GM21529 (cell line): ENCODE data around the gene PHACTR1.
"Not testable (repeated sequence)": the region's sequence is repeated elsewhere in the genome, so short reads cannot be mapped to it uniquely, and the experiment has no call there.

Experiments used
- ATAC-seq: cut with Tn5 transposase; IDR thresholded peaks from one replicate; pipeline ENCODE4 v1.9.1; 2021; ENCODE audit not compliant: unreplicated experiment

Gene PHACTR1

DNA sequence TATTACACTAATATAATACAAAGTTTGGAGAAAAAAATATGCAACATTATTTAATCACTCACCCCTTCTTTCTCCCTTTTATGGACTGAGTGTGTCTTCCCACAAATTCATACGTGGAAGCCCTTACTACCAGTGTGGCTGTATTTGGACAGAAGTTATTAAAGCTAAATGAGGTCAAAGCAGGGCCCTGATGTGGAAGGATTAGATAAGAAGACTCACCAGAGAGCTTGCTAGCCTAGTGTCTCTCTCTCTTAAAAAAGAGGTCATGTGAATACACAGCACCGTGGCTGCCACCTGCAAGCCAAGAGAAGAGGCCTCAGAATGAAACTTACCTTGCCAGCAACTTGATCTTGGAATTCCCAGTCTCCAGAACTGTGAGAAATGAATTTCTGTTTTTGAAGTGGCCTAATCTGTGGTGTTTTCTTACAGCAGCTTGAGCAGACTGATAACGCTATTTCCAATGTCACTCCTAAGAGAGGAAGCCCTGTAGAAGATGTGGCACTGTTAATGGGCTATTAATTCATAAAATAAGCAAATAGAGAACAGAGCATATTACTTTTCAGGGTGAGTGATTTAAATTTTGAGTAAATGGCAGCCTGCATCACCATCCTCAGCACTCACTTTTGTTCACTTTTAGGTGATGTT is 378.3 kb downstream of the PHACTR1 start:
- no peak for ATAC-seq

DNA sequence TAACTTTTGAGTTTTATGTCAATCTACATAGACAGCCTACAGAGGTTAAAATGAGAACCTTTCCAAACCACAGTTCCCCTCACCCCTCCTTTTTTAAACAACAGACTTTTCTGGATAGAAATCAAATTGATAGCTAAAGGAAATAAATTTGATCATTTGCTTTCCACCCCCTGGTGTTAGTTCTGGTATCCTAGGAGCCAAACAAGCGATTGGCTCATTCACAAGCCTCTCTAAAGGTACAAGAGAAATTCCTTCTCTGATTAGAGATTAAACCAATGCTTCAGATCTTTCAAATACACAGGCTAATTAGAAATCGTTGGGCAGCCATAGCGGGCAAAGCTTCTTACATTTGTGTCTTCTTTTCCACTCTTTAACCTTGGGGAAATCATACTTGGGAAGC is 379.5 kb downstream of the PHACTR1 start:
- no peak for ATAC-seq

DNA sequence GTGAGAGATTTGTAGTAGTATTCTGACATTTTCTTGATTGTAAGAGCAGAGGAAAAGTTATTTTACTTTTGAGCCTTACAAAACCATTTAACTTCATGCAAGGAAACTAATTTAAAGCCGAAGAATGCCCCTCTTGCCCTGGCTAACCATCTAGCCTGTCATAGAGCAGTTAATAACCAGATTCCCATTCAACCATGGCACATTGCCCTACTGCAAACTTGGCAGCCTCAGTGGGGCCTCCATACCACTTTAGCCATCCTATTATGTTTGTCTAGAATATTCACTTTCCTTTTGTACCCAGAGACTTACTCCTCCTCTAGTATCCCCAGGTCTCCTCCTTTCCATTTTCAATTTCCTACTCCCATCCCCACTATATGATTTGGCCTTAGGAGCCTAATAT is 380.9 kb downstream of the PHACTR1 start:
- ATAC-seq, result no peak

DNA sequence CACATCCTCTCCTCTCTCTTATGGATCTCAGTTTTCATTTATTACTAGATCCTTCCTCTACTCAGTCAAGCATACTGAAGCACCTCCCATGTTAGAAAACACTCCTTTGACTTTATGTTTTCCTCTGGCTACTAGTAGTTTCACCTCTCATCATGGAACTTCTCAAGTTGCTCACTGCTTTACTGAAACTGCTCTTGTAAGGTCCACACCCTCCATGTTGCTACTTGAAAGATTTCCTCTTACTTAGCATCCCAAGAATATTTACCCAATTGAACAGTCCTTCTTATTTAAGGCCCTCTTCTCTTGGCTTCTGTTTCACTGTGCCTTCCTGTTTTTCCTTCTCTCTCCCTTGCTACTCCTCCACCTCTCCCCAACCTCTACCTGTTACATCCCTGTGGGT is 381.4 kb downstream of the PHACTR1 start:
- ATAC-seq, result no peak

DNA sequence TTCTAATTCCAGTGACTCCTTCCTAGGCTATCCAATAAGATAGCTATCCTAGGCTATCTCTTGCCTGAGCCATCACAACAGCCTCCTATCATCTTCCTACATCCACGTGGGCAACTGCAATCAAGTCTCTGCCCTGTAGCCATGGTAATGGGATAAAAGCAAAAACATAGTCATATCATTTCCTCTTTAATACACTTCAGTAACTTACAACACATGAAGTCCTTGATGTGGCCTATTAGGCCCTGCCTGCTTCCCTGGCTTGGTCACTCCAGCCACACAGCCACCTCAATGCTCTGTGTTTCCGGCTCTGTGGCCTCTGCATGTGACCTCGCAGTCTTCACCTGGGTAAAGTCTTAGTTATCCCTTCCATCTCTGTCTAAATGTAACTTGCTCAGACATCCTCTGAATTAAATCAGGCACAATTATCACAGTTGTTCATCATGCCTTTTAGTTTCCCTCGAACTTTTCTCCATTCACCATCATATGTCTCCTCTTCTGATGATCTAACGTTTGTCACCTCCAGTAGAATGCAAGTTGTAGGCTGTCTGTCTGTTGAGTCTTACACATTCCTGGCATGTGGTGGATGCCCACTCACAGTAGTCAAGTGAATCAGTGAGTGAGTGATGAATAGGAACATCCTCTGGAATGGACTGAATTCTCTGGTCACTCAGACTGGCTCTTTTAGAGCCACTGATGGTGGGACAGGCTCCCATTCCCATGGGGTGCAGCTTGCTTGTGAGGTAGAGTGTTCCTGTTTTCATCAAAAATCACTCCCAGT is 382.4 kb downstream of the PHACTR1 start:
- ATAC-seq, result no peak

DNA sequence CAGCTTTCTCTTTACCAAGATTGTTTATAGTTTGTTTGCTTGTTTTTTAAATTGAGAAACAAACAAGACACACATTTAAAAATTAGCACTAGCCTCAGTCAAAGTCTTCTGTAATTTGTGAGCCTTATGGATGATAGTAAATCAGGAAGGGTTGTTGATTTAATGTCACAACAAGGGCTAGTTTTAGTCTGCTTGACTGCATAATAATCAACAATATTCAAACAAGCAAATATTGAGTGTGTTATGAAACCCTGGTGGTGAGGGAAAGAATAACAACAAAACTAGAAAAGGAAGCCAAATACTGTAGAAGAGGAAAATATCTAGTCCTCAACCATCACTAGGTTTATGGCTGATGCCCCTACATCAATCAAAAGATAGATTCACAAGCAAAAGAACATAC is 383.2 kb downstream of the PHACTR1 start:
- no peak for ATAC-seq

DNA sequence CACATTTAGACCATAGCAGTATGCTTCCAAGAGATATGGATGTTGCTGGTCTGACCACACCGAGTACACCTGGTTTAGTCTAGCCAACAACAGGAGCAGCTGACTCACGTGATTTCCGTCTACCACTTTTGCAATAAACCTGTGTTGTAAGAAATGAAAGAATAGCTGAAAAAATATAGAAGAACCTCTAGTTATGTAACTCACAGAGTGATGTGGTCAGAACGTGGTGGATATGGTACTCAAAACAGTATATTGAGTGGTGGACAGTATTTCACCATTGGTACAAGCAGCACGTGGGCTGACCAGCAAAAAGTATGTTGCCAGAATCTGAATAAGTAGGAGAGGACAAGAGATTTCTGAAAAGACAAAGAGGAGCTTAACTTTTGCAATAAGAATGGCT is 384.8 kb downstream of the PHACTR1 start:
- no peak for ATAC-seq

DNA sequence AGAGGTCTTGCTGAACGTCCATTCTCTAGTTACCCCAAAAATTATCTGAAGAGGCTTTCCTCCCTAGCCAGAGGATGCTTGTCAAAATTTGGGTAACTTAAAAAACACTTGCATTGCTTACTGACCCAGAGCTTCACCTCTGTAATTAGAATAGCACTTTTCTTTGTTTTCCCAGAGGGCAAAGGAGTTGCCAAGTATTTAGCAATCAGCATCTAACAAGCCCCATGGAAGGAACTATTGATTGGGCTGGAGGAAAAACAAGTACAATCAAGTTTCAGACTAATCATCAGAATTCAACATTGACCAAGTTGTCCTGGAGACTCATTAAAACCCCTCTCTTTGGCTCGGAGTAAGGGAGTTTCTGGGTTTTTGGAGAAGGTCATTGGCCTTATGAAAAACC is 385.4 kb downstream of the PHACTR1 start:
- ATAC-seq, result no peak

DNA sequence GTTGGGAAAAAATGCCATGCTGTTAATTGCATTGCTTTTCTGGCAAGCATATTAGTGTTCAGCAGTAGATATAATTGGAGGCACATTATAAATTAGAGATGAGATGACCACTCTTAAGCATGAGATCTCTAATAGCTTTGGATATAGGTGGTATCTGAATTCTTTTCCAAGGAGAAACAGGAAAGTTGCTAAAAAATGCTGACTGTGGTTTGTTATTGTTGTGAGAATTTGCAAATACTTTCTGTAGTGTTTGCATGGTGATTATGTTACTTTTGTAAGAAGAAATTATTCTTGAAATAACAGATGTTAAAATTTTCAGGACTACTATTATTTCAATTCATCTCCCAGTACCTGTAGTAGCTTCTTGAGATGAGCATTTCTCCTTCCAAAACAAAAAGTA is 386.6 kb downstream of the PHACTR1 start:
- no peak for ATAC-seq

DNA sequence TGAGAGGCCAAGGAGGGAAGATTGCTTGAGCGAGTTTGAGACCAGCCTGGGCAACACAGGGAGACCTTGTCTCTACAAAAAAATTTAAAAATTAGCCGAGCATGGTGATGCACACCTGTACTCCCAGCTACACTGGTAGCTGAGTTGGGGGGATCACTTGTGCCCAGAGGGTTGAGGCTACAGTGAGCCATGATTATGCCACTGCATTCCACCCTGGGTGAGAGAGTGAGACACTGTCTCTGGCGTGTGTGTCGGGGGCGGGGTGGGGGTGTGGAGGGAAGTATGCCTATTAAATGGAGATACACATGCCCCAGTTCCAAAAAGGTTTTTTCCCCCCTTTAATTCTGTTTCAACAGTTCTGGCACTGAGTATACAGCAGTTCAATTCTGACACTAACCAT is 388.6 kb downstream of the PHACTR1 start:
- no peak for ATAC-seq

DNA sequence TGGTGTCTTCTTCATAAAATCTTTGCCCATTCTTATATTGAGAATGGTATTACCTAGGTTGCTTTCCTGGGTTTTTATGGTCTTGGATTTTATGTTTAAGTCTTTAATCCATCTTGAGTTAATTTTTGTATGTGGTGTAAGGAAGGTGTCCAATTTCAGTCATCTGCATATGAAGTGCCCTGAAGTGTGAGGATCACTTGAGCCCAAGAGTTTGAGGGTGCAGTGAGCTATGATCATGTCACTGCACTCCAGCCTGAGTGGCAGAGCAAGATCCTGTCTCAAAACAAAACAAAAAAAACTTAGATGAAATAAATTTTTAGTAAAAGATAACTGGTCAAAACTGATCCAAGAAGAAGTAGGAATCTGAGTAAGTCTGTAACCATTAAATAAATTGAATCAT is 396.4 kb downstream of the PHACTR1 start:
- no peak for ATAC-seq

DNA sequence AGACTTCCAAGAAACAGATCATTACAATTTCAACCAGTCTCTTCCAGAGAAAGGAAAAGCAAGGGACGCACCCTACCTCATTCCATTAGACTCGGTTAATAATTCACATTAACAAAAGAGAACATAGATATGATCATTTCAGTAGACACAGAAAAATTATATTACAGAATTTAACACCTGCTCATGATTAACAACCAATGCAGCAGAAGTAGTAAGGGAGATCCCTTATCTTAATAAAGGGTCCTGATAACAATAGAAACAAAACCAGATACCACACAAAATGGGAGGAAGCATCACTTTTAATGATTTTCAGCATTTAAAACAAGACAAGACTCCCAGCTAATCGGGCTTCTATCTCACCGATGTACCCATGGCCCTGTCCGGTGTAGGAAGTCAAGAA is 396.8 kb downstream of the PHACTR1 start:
- no peak for ATAC-seq

DNA sequence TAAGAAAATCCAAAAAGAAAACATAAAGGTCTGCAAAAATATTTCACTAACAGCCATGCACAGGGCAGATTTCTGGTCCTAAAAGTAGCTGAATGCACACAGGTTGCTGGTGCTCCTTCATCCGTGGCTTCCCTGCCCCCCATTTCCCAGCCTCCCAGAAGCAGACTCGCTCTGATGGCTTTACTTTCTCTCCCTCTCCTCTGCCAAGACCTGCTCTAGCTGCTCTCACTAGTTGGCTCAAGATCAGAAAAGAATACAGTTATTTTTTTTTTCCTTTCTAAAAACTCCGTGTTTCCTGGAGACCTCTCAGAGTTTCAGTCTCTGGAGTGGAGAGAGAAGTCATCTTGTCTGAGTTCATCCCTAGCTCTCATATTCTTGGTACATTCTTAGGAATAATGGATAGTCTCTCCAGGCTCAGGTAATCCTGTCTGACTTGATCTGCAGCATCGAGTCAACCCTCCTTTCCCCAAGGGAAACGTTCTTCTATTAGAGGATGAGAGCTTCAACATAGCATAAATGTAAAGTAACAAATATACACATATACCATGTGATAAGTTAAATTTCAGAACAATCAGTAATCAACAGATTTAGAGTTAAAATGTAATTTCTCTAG is 397.5 kb downstream of the PHACTR1 start:
- ATAC-seq, result no peak

DNA sequence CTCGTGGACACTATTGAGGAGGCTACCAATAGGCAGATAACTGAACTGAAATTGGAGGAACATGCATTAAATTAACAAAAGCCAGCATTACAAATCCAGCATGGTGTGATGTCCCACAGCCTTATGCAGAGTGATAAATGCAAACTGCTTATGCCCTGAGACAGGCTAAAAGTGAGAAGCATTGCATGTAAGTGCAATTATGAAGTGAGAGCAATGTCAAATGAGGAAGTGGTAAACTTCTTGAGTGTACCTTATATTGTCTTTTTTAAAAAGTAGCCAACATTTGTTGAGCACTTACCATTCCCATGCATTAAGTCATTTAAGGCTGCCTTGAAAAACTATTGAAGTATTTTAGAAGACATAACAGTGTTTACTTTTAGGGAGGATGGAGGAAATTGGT is 399.6 kb downstream of the PHACTR1 start:
- ATAC-seq, result no peak

DNA sequence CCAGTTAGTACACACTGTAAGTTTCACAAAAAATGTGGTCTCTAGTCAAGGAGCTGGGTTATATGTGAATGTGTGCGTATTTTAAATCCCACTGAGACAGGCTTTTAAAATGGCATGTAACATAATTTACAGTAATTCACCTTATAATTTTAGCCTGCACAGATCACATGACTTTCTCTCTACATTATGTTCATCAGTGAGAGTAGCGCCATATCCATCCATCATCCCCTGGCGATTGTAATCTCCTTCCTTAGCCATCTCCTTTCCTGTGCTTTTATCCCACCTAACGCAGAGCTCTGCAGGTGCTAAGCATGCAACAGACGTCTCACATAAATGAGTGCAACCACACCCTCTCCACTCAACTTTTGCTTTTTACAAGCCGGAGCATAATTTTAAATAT is 401.0 kb downstream of the PHACTR1 start:
- no peak for ATAC-seq

DNA sequence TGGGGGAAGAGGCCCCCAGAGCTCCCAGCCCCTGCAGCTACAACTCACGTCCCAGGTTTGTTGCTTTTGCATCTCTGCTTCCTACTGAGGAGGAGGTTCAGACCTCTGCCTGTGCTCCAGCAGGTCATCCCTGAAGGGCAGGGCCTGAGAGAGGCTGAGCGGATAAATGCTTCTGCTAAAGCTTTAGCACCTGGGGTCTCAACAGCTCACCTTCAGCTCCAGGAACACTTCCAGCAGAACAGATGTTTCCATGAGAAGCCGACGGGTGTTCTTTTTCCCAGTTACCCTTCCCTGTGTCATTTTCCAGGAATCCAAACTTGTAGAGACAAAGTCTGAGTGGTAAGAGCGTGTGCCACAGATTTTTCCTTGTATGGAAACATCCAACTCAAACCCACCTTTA is 403.0 kb downstream of the PHACTR1 start:
- no peak for ATAC-seq

DNA sequence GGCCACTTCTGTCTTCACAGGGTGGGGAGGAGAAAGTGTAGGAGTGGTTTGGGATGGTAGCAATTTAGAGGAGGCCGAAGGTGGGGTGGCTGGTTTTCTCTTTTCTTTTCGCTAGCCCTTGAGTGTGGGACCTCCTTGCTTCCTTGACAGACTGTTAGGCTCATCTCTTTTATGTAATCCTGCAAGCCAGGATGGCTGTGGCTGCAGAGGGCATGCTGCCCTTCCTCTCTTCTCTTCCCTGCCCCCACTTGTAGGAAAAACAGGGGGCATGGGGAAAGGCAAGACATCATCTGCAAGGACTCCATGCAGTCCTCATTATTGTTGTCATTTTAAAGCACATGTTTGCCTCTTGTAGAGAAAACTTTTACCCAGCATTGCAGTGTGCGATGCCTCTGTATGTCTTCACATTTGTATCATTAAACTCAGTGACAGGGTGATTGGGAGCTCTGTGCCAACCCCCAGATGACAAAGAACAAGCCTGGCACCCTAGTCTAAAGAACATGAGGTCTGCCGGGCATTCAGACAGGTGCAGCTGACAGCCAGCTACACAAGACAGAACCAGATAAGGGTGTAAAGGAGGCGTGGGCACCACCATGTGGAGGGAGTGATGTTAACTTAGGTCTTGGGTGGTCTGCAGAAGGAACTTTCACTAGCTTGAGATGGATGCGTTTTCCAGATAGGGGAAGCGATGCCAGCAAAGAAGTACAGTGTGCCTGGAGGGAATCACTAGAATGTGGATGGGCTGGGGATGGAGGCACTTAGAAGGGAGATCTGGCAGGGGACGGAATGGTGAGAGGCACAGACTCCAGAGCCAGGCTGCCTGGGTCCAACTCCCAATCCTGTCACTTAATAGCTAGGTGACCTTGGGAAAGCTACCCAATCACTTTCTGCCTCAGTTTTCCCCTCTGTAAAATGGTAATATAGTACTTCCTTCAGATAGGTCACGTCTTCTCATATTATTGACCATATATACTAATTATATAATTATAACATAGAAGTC is 404.2 kb downstream of the PHACTR1 start:
- no peak for ATAC-seq

DNA sequence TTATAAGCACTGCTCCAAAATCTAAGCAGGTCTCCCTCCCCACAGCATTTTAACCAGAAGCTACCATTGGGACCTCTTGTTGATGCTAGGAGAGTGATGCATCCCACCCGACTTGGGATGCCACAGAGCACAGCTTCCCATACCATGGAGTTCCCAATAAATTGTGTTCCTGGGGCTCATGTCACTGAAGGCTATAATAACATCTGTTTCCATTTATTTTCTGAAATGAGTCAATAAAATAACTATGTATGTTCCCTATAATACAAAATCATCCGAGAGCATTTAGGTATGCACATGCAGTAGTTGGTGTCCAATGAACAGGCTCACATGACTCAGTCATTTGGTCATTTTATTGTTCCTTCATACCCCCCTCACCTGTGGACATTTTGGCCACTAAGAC is 407.6 kb downstream of the PHACTR1 start:
- no peak for ATAC-seq

DNA sequence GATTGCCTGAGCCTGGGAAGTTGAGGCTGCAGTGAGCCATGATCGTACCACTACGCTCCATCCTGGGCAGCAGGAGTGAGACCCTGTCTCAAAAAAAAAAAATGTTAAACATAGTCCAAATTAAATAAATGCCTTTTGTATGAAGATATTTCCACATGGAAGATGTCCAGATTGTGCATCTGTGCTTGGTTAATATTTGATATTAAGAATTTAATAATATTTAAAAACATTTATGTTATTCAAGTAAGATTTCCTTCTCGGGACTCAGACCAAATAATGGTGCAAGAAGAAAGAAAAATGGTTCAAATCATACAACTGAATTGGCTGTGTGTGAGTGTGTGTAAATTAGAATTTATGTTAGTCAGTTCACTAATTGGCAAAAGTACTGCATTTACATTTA is 409.3 kb downstream of the PHACTR1 start:
- no peak for ATAC-seq

DNA sequence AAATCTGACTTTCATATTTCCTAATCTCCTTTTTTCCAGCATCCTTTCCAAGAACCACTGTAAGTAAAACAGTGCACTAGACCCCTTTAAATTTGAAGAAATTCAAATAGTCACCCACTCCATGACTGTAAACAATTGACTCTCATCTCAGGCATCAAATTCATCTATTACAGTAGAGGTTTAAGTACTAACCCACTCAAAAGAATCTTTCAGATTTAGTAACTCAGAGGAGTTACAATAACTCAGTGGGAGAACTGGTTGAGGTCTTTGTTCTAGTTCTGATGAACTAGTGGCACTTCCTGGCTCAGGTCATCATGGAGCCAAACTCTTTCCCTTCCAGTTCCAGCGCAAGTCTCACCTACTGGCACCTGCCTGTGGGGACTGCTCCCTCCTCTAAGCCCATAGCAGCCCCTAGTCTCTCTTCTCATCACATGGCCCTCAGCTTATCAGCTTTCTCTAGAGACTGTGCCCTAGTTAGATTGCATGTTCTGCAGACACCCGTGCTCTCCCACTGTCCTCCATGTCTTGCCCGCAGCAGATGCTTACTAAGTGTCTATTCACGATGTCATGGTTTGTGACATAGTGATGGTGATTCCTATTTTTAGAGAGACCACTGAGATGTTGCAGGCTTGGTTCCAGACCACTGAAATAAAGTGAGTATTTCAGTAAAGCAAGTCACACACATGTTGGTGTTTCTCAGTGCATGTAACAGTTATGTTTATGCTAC is 415.5 kb downstream of the PHACTR1 start:
- ATAC-seq, result no peak

DNA sequence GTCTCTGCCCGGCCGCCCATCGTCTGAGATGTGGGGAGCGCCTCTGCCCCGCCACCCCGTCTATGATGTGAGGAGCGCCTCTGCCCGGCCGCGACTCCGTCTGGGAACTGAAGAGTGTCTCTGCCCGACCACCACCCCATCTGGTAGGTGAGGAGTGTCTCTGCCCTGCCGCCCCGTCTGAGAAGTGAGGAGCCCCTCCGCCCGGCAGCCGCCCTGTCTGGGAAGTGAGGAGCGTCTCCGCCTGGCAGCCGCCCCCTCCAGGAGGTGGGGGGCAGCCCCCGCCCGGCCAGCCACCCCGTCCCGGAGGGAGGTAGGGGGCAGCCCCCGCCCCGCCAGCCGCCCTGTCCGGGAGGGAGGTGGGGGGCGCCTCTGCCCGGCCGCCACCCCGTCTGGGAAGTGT is 417.3 kb downstream of the PHACTR1 start:
- ATAC-seq, result not testable (repeated sequence)
